K562 (cell line): ENCODE measurements around the gene KATNB1. TPM values are rescaled to one million over a fixed set of nuclear protein-coding genes. Genes with fewer than 3 reads are reported as not detected.

ENCODE experiments used
- CBFA2T2 ChIP-seq: fragments of 450-650 bp; conservative IDR thresholded peaks from 2 replicates; pipeline ENCODE4 v1.6.1; 2017; ENCODE audit warnings: mild to moderate bottlenecking
- CHCHD3 ChIP-seq: fragments of 250-450 bp; sonication (Bioruptor Pico); IDR thresholded peaks from 2 replicates; pipeline ENCODE4 v2.1.2; 2022; ENCODE audit warnings: mild to moderate bottlenecking
- DACH1 ChIP-seq: fragments of 450-650 bp; IDR thresholded peaks from 2 replicates; pipeline ENCODE4 v1.6.1; 2018; ENCODE audit not compliant: partially characterized antibody
- FOXP1 ChIP-seq: sonication (generic); formaldehyde crosslinking; IDR thresholded peaks from 2 replicates; pipeline ENCODE4 v1.8.0; 2022; ENCODE audit warnings: mild to moderate bottlenecking, missing genetic modification reagents
- HMG20B ChIP-seq: fragments of 250-450 bp; sonication (Bioruptor Pico); IDR thresholded peaks from 2 replicates; pipeline ENCODE4 v1.5.0; 2021; ENCODE audit warnings: mild to moderate bottlenecking
- MTA1 ChIP-seq: fragments of 450-650 bp; IDR thresholded peaks from 2 replicates; pipeline ENCODE4 v1.6.1; 2017; ENCODE audit warnings: borderline replicate concordance
- STAG1 ChIP-seq: sonication (generic); formaldehyde crosslinking; IDR thresholded peaks from 2 replicates; pipeline ENCODE4 v1.5.0; 2020; ENCODE audit warnings: missing genetic modification reagents, borderline replicate concordance
- TGIF2 ChIP-seq: sonication (generic); formaldehyde crosslinking; IDR thresholded peaks from 2 replicates; pipeline ENCODE4 v1.8.1; 2022; ENCODE audit warnings: mild to moderate bottlenecking, missing genetic modification reagents, moderate library complexity
- ZNF175 ChIP-seq: fragments of 200-800 bp; sonication (Bioruptor generic); IDR thresholded peaks from 2 replicates; pipeline ENCODE4 v1.6.1; 2016; ENCODE audit warnings: low read depth, mild to moderate bottlenecking, missing genetic modification characterization, missing compliant biosample characterization
- ZNF232 ChIP-seq: sonication (generic); formaldehyde crosslinking; IDR thresholded peaks from 2 replicates; pipeline ENCODE4 v1.8.0; 2022; ENCODE audit warnings: mild to moderate bottlenecking, missing genetic modification reagents
- ZNF253 ChIP-seq: fragments of 250-450 bp; sonication (Bioruptor Pico); conservative IDR thresholded peaks from 2 replicates; pipeline ENCODE4 v1.6.1; 2021; ENCODE audit warnings: mild to moderate bottlenecking
- ZNF436 ChIP-seq: fragments of 250-450, 450-650 bp; sonication (Bioruptor Pico); formaldehyde crosslinking; IDR thresholded peaks from 2 replicates; pipeline ENCODE4 v1.7.0; 2020; ENCODE audit warnings: mild to moderate bottlenecking
- ZNF561 ChIP-seq: fragments of 450-650 bp; formaldehyde crosslinking; conservative IDR thresholded peaks from 2 replicates; pipeline ENCODE4 v1.4.0; 2020; ENCODE audit warnings: mild to moderate bottlenecking, moderate library complexity
- ZNF695 ChIP-seq: fragments of 450-650 bp; formaldehyde crosslinking; IDR thresholded peaks from 2 replicates; pipeline ENCODE4 v1.4.0; 2020; ENCODE audit warnings: mild to moderate bottlenecking, moderate library complexity
- polyA plus RNA-seq, 8 experiments: library from polyadenylated mRNA; depleted of rRNA in 4 of 8; stranded (reverse) in 5 of 8; unstranded in 3 of 8; fragments of >200 nt; fragmentation: Nextera tagmentation in 2 of 8; fragmentation: Illumina TruSeq in 1 of 8; extraction: Ambion mirVana in 2 of 8; extraction: Trizol in 1 of 8; gene quantifications; 2 replicates each; pipeline versions ENCODE4 v1.2.1 to v1.2.3, GENCODE V29; 2011 to 2014; ENCODE audit warnings: inconsistent platforms in 1 of 8, missing spikeins in 1 of 8
- total RNA-seq, 7 experiments: library from RNA; depleted of rRNA in 6 of 7; stranded (reverse); fragments of >200 nt in 6 of 7; fragmentation: Illumina TruSeq in 2 of 7; extraction: Trizol in 2 of 7; gene quantifications; 2 replicates each; pipeline versions ENCODE4 v1.2.1 to v1.2.3, GENCODE V29; 2011 to 2021; ENCODE audit warnings: low replicate concordance in 1 of 7
- TF ChIP-seq, protein P1 (sequence below): fragments of 250-450 bp; sonication (Bioruptor Pico); IDR thresholded peaks from 2 replicates; pipeline ENCODE4 v1.8.0; 2021; ENCODE audit warnings: moderate library complexity, mild to moderate bottlenecking, inconsistent platforms
- TF ChIP-seq, protein P2 (sequence below): sonication (generic); formaldehyde crosslinking; IDR thresholded peaks from 2 replicates; pipeline ENCODE4 v1.8.0; 2022; ENCODE audit warnings: missing genetic modification reagents, mild to moderate bottlenecking, borderline replicate concordance
- TF ChIP-seq, protein P3 (sequence below): fragments of 450-650 bp; IDR thresholded peaks from 2 replicates; pipeline ENCODE4 v1.6.1; 2014; ENCODE audit warnings: low read depth, mild to moderate bottlenecking, moderate library complexity, borderline replicate concordance

The KATNB1 gene
- total and polyA plus RNA-seq, 9 of the 15 experiments (the other 6 are each of a cell fraction or from before 2014, with no cell fraction given), result 1.2 to 52.6 (median 21.9) TPM

DNA sequence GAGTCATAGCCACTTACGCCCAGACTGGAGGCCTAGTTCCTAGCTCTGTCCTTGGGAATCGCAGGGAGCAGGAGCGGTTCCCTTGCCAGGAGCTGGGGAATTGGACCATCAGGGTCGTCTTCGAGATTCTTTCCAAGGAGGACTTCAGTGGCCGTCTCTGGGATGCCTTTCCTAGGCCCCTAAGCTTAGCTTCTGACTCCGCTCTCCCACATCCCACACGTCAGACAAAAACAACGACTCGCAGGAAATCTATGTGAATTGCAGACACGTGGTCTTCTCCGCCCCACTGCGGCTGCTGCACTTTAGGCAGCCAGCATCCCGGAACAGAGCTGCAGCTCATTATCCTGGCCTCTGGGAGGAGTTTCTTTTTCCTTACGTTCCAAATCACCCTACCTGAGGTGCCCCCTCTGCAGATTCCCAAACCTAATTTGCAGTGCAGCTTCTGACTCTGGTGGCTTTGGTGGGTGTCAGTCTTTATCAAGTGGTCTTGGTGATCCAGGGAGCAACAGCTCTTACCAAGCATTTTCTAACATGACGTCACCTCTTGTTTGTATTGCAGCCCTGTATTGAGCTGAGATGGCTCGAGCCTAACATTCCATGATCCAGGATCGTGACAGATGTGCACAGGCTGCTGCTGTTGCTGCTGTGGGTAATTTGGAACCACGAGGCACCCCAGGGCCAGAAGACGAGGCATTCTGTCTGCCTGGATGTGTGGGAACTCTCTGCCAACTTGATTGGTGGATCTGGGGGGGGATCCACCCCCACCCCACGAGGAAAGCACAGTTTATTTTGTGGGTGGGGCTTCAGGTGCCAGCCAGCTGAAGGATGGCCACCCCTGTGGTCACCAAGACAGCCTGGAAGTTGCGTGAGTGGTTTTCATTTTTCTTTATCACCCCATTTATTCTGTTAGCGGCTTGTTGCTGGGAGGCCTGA, 1.1 kb downstream of the KATNB1 start (continued):
- no peak for TF ChIP-seq ZNF232 (CRISPR knock-in tag)
- TF ChIP-seq, protein P1, sequence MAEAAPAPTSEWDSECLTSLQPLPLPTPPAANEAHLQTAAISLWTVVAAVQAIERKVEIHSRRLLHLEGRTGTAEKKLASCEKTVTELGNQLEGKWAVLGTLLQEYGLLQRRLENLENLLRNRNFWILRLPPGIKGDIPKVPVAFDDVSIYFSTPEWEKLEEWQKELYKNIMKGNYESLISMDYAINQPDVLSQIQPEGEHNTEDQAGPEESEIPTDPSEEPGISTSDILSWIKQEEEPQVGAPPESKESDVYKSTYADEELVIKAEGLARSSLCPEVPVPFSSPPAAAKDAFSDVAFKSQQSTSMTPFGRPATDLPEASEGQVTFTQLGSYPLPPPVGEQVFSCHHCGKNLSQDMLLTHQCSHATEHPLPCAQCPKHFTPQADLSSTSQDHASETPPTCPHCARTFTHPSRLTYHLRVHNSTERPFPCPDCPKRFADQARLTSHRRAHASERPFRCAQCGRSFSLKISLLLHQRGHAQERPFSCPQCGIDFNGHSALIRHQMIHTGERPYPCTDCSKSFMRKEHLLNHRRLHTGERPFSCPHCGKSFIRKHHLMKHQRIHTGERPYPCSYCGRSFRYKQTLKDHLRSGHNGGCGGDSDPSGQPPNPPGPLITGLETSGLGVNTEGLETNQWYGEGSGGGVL (CRISPR knock-in tag), result no peak
- no peak for TF ChIP-seq CHCHD3 (CRISPR knock-in tag)
- no peak for TF ChIP-seq ZNF561 (CRISPR knock-in tag)
- TF ChIP-seq MTA1, result no peak
- TF ChIP-seq TGIF2 (CRISPR knock-in tag), result no peak
- TF ChIP-seq, protein P2, sequence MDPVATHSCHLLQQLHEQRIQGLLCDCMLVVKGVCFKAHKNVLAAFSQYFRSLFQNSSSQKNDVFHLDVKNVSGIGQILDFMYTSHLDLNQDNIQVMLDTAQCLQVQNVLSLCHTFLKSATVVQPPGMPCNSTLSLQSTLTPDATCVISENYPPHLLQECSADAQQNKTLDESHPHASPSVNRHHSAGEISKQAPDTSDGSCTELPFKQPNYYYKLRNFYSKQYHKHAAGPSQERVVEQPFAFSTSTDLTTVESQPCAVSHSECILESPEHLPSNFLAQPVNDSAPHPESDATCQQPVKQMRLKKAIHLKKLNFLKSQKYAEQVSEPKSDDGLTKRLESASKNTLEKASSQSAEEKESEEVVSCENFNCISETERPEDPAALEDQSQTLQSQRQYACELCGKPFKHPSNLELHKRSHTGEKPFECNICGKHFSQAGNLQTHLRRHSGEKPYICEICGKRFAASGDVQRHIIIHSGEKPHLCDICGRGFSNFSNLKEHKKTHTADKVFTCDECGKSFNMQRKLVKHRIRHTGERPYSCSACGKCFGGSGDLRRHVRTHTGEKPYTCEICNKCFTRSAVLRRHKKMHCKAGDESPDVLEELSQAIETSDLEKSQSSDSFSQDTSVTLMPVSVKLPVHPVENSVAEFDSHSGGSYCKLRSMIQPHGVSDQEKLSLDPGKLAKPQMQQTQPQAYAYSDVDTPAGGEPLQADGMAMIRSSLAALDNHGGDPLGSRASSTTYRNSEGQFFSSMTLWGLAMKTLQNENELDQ (CRISPR knock-in tag), result no peak
- TF ChIP-seq DACH1, result no peak
- TF ChIP-seq ZNF175, result no peak
- TF ChIP-seq ZNF253, result no peak
- no peak for TF ChIP-seq ZNF695 (CRISPR knock-in tag)
- TF ChIP-seq CBFA2T2, result 0 out of 2 replicates have a peak, but pooled peaks have one; percentile 1
- TF ChIP-seq, protein P3, sequence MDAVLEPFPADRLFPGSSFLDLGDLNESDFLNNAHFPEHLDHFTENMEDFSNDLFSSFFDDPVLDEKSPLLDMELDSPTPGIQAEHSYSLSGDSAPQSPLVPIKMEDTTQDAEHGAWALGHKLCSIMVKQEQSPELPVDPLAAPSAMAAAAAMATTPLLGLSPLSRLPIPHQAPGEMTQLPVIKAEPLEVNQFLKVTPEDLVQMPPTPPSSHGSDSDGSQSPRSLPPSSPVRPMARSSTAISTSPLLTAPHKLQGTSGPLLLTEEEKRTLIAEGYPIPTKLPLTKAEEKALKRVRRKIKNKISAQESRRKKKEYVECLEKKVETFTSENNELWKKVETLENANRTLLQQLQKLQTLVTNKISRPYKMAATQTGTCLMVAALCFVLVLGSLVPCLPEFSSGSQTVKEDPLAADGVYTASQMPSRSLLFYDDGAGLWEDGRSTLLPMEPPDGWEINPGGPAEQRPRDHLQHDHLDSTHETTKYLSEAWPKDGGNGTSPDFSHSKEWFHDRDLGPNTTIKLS, result no peak
- TF ChIP-seq HMG20B (CRISPR knock-in tag), result no peak
- TF ChIP-seq FOXP1 (CRISPR knock-in tag), result no peak
- TF ChIP-seq ZNF436 (CRISPR knock-in tag), result no peak
- no peak for TF ChIP-seq STAG1 (CRISPR knock-in tag)
